ENCODE results near the gene SEC11A.

DNA sequence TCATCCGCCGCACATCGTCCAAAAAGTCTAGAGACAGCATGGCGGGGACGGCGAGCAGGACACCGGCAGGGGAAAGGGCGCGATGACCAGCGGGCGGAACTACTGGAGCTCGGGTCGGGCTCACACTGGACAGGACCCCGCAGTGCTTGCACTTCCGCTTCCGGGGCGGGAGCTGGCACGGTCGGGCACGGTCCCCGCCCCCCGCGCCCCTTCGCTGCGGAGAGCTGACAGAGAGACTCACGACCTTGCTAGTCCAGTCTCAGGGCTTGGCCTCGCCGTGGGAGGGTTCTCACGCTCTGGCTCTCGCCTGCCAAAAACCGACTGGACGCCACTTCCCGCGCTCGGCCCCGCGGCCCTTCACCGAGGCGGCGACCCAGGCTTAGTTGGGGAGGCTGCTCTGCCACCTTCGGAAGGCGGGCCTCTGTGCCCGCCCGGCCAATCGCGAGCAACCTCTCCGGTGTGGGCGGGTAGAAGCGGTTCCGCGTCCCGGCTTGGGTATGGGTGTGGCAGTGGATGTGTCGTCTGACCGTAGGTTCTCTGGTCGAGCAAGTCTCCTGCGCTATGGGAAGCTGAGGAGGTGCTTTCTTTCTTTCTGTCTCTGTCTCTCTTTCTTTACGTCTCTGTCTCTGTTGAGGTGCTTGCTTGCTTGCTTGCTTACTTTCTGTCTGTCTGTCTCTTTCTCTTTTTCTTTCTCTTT, at the start of gene SEC11A:
- peak; percentile 94 for TF ChIP-seq POLR2AphosphoS5 (IDR thresholded peaks at IDR 0.05; ENCODE audit: low read depth, low read length)
- TF ChIP-seq POLR2A (IDR thresholded peaks at IDR 0.05; ENCODE audit: low read depth, low read length) = peak; percentile 92
- peak; percentile 76 for TF ChIP-seq TAF1 (IDR thresholded peaks at IDR 0.05; ENCODE audit: borderline replicate concordance, low read depth, low read length)
